GM12878 (cell line): ENCODE measurements around the gene INSIG2.

Source experiments
- CREM ChIP-seq: IDR thresholded peaks from 2 replicates; pipeline ENCODE4 v1.6.1; 2014; ENCODE audit warnings: antibody characterized with exemption, low read depth
- PML ChIP-seq: IDR thresholded peaks from 2 replicates; pipeline ENCODE4 v1.6.1; 2012; ENCODE audit warnings: low read length, inconsistent platforms
- RB1 ChIP-seq: fragments of 450-650 bp; formaldehyde crosslinking; IDR thresholded peaks from 2 replicates; pipeline ENCODE4 v1.6.1; 2017; ENCODE audit warnings: mild to moderate bottlenecking, borderline replicate concordance
- TARDBP ChIP-seq: IDR thresholded peaks from 2 replicates; pipeline ENCODE4 v1.6.1; 2016; ENCODE audit warnings: borderline replicate concordance
- TF ChIP-seq, protein P1 (sequence below): fragments of 450-650 bp; IDR thresholded peaks from 2 replicates; pipeline ENCODE4 v1.6.1; 2018; ENCODE audit warnings: mild to moderate bottlenecking, low read depth, moderate library complexity; ENCODE audit not compliant: partially characterized antibody

DNA sequence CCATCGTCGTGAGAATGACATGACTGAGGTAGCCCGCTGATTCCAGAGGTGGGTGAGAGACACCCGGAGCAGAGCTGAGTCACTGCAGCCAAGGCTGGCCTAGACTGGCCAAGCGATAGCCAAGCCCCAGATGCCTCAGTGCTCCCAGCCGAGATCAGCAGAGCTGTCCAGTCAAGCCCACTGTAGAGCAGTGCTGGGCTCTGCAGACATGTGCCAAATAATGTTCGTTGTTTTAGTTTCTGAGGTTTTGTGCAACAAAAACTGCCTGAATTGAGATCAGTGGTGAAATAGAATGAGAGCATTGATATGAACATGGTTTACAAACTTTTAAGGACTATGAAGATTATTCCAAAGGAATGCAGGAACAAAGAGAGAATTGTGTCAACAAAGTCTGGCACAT lies 42.1 kb downstream of the INSIG2 start:
- TF ChIP-seq PML, result no peak
- no peak for TF ChIP-seq CREM
- no peak for TF ChIP-seq TARDBP
- TF ChIP-seq, protein P1, sequence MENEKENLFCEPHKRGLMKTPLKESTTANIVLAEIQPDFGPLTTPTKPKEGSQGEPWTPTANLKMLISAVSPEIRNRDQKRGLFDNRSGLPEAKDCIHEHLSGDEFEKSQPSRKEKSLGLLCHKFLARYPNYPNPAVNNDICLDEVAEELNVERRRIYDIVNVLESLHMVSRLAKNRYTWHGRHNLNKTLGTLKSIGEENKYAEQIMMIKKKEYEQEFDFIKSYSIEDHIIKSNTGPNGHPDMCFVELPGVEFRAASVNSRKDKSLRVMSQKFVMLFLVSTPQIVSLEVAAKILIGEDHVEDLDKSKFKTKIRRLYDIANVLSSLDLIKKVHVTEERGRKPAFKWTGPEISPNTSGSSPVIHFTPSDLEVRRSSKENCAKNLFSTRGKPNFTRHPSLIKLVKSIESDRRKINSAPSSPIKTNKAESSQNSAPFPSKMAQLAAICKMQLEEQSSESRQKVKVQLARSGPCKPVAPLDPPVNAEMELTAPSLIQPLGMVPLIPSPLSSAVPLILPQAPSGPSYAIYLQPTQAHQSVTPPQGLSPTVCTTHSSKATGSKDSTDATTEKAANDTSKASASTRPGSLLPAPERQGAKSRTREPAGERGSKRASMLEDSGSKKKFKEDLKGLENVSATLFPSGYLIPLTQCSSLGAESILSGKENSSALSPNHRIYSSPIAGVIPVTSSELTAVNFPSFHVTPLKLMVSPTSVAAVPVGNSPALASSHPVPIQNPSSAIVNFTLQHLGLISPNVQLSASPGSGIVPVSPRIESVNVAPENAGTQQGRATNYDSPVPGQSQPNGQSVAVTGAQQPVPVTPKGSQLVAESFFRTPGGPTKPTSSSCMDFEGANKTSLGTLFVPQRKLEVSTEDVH, result no peak
- no peak for TF ChIP-seq RB1
